HL-60 (cell line): ENCODE results near the gene TCF23.
A peak's percentile ranks its signal among the peaks of the same experiment; 100 is the strongest.
"Not testable (repeated sequence)": the region's sequence is repeated elsewhere in the genome, so short reads cannot be mapped to it uniquely, and the experiment has no call there.

Experiments
- DNase-seq, 2 experiments: peaks; one replicate each; pipeline ENCODE4 v3.0.0-alpha.2; 2010 to 2020; ENCODE audit warnings: low read depth in 1 of 2, low spot score in 1 of 2
- H3K27ac ChIP-seq: fragments of 250-450 bp; sonication (Bioruptor Pico); replicated peaks from 2 replicates; pipeline ENCODE4 v1.5.1; 2020; ENCODE audit warnings: mild to moderate bottlenecking, moderate library complexity
- H3K27me3 ChIP-seq: fragments of 250-450 bp; sonication (Bioruptor Pico); 2 replicates; pipeline ENCODE4 v1.5.1; 2021; ENCODE audit warnings: mild to moderate bottlenecking, moderate library complexity; ENCODE audit not compliant: insufficient read depth, poor library complexity, severe bottlenecking
- H3K4me3 ChIP-seq: replicated peaks from 2 replicates; pipeline ENCODE4 v1.5.1; 2011; ENCODE audit warnings: mild to moderate bottlenecking, control low read depth, low read length; ENCODE audit not compliant: insufficient read depth
- CTCF ChIP-seq: IDR thresholded peaks from one replicate; pipeline ENCODE4 v1.5.1; 2011; ENCODE audit warnings: low read length, control low read depth, inconsistent platforms; ENCODE audit not compliant: insufficient read depth
- GABPA ChIP-seq: IDR thresholded peaks from 2 replicates; pipeline ENCODE4 v1.6.1; 2012; ENCODE audit warnings: low read depth
- POLR2AphosphoS5 ChIP-seq: IDR thresholded peaks from 2 replicates; pipeline ENCODE4 v1.6.1; 2012; ENCODE audit warnings: low read depth
- REST ChIP-seq: IDR thresholded peaks from 2 replicates; pipeline ENCODE4 v1.6.1; 2012; ENCODE audit warnings: low read depth; ENCODE audit not compliant: insufficient replicate concordance
- SPI1 ChIP-seq: IDR thresholded peaks from 2 replicates; pipeline ENCODE4 v1.6.1; 2012; ENCODE audit warnings: low read depth, mild to moderate bottlenecking, borderline replicate concordance

Gene TCF23

GRCh38 chr2:27109083-27109482 is 39.7 kb upstream of the TCF23 start:
- DNase-seq = no peak
- no peak overlapping the region for H3K27ac ChIP-seq
- TF ChIP-seq CTCF (no peak), REST (no peak), GABPA (no peak), POLR2AphosphoS5 (no peak), SPI1 (no peak)
- H3K4me3 ChIP-seq = no peak overlapping the region
- H3K27me3 ChIP-seq = no peaks in the 10 kb centered on the region

GRCh38 chr2:27110603-27111352 is 38.0 kb upstream of the TCF23 start:
- H3K27ac ChIP-seq, H3K27me3 ChIP-seq, H3K4me3 ChIP-seq, DNase-seq: not testable (repeated sequence)

GRCh38 chr2:27111392-27112078 is 37.3 kb upstream of the TCF23 start:
- DNase-seq, H3K4me3 ChIP-seq, H3K27me3 ChIP-seq, H3K27ac ChIP-seq: not testable (repeated sequence)

- no peak for DNase-seq
- TF ChIP-seq REST = no peak
- TF ChIP-seq POLR2AphosphoS5 = no peak
- no peak for TF ChIP-seq GABPA
- Histone ChIP-seq H3K4me3 (no peak overlapping the region), H3K27ac (no peak overlapping the region), H3K27me3 (no peaks in the 10 kb centered on the region)
These were observed 33.3 kb upstream of the TCF23 start for GRCh38 chr2:27115519-27115918.

GRCh38 chr2:27117995-27118524 is 30.7 kb upstream of the TCF23 start:
- TF ChIP-seq GABPA = no peak
- no peak for TF ChIP-seq POLR2AphosphoS5
- Histone ChIP-seq H3K4me3 (peak overlapping the region; percentile 54), H3K27ac (no peak overlapping the region), H3K27me3 (no peaks in the 10 kb centered on the region)
- no peak for DNase-seq
